WTC11 (cell line): ENCODE results near the gene MAN2B2. TPM values are rescaled to one million over a fixed set of nuclear protein-coding genes. Genes with fewer than 3 reads are reported as not detected.

ENCODE experiments used
- ATAC-seq: fragments of 200-7000 bp; cut with Tn5 transposase; 2 replicates; pipeline ENCODE4 v1.10.0; 2021; ENCODE audit warnings: mild to moderate bottlenecking, moderate library complexity
- CTCF ChIA-PET: fragments of 300-600 bp; sonication (Branson Sonifier 250); formaldehyde crosslinking; loops from one replicate; lab custom pipeline; 2021; ENCODE audit warnings: antibody characterized with exemption; lab: Charles Lee
- POLR2A ChIA-PET: fragments of 350-600 bp; sonication (Branson Sonifier 250); formaldehyde crosslinking; loops from one replicate; lab custom pipeline; 2021; ENCODE audit warnings: antibody characterized with exemption; lab: Charles Lee
- DNase-seq: peaks from one replicate; pipeline ENCODE4 v3.0.0; 2021; ENCODE audit warnings: low spot score
- H3K27ac Mint-ChIP-seq: 2 replicates; pipeline ENCODE4 v1.8.0; 2021; ENCODE audit warnings: mixed read lengths
- H3K27me3 Mint-ChIP-seq: 2 replicates; pipeline ENCODE4 v1.8.0; 2021; ENCODE audit warnings: low read depth, mild to moderate bottlenecking, moderate library complexity, mixed read lengths
- H3K36me3 Mint-ChIP-seq: 2 replicates; pipeline ENCODE4 v1.8.0; 2021; ENCODE audit warnings: mixed read lengths
- H3K4me1 Mint-ChIP-seq: 2 replicates; pipeline ENCODE4 v1.8.0; 2022; ENCODE audit warnings: mixed read lengths
- H3K4me3 Mint-ChIP-seq: 2 replicates; pipeline ENCODE4 v1.8.0; 2021; ENCODE audit warnings: mild to moderate bottlenecking, moderate library complexity, mixed read lengths
- H3K9me3 Mint-ChIP-seq: 2 replicates; pipeline ENCODE4 v1.8.0; 2021; ENCODE audit warnings: mixed read lengths
- ATF6 ChIP-seq: sonication (generic); formaldehyde crosslinking; IDR thresholded peaks from 2 replicates; pipeline ENCODE4 v1.8.1; 2023; ENCODE audit warnings: mild to moderate bottlenecking, missing genetic modification reagents
- CBFB ChIP-seq: sonication (generic); formaldehyde crosslinking; IDR thresholded peaks from 2 replicates; pipeline ENCODE4 v1.8.1; 2022; ENCODE audit warnings: mild to moderate bottlenecking, low read depth, missing genetic modification reagents
- CREB1 ChIP-seq: sonication (generic); formaldehyde crosslinking; IDR thresholded peaks from 2 replicates; pipeline ENCODE4 v1.8.0; 2023; ENCODE audit warnings: mild to moderate bottlenecking, missing genetic modification reagents
- CREM ChIP-seq: sonication (generic); formaldehyde crosslinking; IDR thresholded peaks from 2 replicates; pipeline ENCODE4 v1.8.1; 2022; ENCODE audit warnings: mild to moderate bottlenecking, missing genetic modification reagents, moderate library complexity
- FOXP1 ChIP-seq: sonication (generic); formaldehyde crosslinking; IDR thresholded peaks from 2 replicates; pipeline ENCODE4 v1.8.0; 2022; ENCODE audit warnings: missing genetic modification reagents, mild to moderate bottlenecking, moderate library complexity, borderline replicate concordance
- JAZF1 ChIP-seq: fragments of 250-450 bp; sonication (Bioruptor Pico); IDR thresholded peaks from 2 replicates; pipeline ENCODE4 v1.9.0; 2021; ENCODE audit warnings: moderate library complexity, mild to moderate bottlenecking, inconsistent platforms
- MXD4 ChIP-seq: fragments of 250-450 bp; sonication (Bioruptor Pico); IDR thresholded peaks from 2 replicates; pipeline ENCODE4 v1.8.0; 2021; ENCODE audit warnings: mild to moderate bottlenecking, moderate library complexity, borderline replicate concordance
- NFYB ChIP-seq: sonication (generic); formaldehyde crosslinking; conservative IDR thresholded peaks from 2 replicates; pipeline ENCODE4 v1.8.0; 2022; ENCODE audit warnings: low read depth, missing genetic modification reagents
- OVOL2 ChIP-seq: fragments of 250-450 bp; sonication (Bioruptor Pico); IDR thresholded peaks from 2 replicates; pipeline ENCODE4 v1.9.0; 2021; ENCODE audit warnings: mild to moderate bottlenecking, borderline replicate concordance
- RORB ChIP-seq: fragments of 250-450 bp; sonication (Bioruptor Pico); IDR thresholded peaks from 2 replicates; pipeline ENCODE4 v1.9.0; 2021; ENCODE audit warnings: mild to moderate bottlenecking
- TEAD4 ChIP-seq: sonication (generic); formaldehyde crosslinking; IDR thresholded peaks from 2 replicates; pipeline ENCODE4 v1.8.0; 2022; ENCODE audit warnings: mild to moderate bottlenecking, missing genetic modification reagents
- TP53 ChIP-seq: sonication (generic); formaldehyde crosslinking; IDR thresholded peaks from 2 replicates; pipeline ENCODE4 v1.8.1; 2023; ENCODE audit warnings: mild to moderate bottlenecking, missing genetic modification reagents
- ZNF121 ChIP-seq: sonication (generic); formaldehyde crosslinking; IDR thresholded peaks from 2 replicates; pipeline ENCODE4 v1.8.0; 2023; ENCODE audit warnings: missing genetic modification reagents
- ZNF138 ChIP-seq: sonication (generic); formaldehyde crosslinking; conservative IDR thresholded peaks from 2 replicates; pipeline ENCODE4 v1.8.1; 2022; ENCODE audit warnings: mild to moderate bottlenecking, moderate library complexity, missing genetic modification reagents
- ZNF671 ChIP-seq: fragments of 250-450 bp; sonication (Bioruptor Pico); IDR thresholded peaks from 2 replicates; pipeline ENCODE4 v1.8.0; 2021; ENCODE audit warnings: mild to moderate bottlenecking
- total RNA-seq: library from RNA; stranded (reverse); gene quantifications from 3 replicates; pipeline ENCODE4 v1.2.3, GENCODE V29; 2021
- TF ChIP-seq, protein P1 (sequence below): sonication (generic); formaldehyde crosslinking; IDR thresholded peaks from 2 replicates; pipeline ENCODE4 v1.8.1; 2022; ENCODE audit warnings: missing genetic modification reagents, borderline replicate concordance
- TF ChIP-seq, protein P2 (sequence below): sonication (generic); formaldehyde crosslinking; IDR thresholded peaks from 2 replicates; pipeline ENCODE4 v1.8.1; 2023; ENCODE audit warnings: mild to moderate bottlenecking, moderate library complexity, missing genetic modification reagents
- TF ChIP-seq, protein P3 (sequence below): sonication (generic); formaldehyde crosslinking; IDR thresholded peaks from 2 replicates; pipeline ENCODE4 v1.8.1; 2022; ENCODE audit warnings: mild to moderate bottlenecking, moderate library complexity, missing genetic modification reagents
- TF ChIP-seq, protein P4 (sequence below): sonication (generic); formaldehyde crosslinking; IDR thresholded peaks from 2 replicates; pipeline ENCODE4 v1.8.0; 2022; ENCODE audit warnings: mild to moderate bottlenecking, missing genetic modification reagents
- TF ChIP-seq, protein P5 (sequence below): sonication (generic); formaldehyde crosslinking; IDR thresholded peaks from 2 replicates; pipeline ENCODE4 v1.8.1; 2023; ENCODE audit warnings: mild to moderate bottlenecking, missing genetic modification reagents, moderate library complexity

Gene MAN2B2
- total RNA-seq, 1 experiment from 2014 or later: 6.3 TPM

GRCh38 chr4:6578221-6578620 is 3.2 kb downstream of the MAN2B2 start (continued):
- TF ChIP-seq, protein P1, sequence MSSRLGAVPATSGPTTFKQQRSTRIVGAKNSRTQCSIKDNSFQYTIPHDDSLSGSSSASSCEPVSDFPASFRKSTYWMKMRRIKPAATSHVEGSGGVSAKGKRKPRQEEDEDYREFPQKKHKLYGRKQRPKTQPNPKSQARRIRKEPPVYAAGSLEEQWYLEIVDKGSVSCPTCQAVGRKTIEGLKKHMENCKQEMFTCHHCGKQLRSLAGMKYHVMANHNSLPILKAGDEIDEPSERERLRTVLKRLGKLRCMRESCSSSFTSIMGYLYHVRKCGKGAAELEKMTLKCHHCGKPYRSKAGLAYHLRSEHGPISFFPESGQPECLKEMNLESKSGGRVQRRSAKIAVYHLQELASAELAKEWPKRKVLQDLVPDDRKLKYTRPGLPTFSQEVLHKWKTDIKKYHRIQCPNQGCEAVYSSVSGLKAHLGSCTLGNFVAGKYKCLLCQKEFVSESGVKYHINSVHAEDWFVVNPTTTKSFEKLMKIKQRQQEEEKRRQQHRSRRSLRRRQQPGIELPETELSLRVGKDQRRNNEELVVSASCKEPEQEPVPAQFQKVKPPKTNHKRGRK (CRISPR knock-in tag): no peak
- TF ChIP-seq, protein P2, sequence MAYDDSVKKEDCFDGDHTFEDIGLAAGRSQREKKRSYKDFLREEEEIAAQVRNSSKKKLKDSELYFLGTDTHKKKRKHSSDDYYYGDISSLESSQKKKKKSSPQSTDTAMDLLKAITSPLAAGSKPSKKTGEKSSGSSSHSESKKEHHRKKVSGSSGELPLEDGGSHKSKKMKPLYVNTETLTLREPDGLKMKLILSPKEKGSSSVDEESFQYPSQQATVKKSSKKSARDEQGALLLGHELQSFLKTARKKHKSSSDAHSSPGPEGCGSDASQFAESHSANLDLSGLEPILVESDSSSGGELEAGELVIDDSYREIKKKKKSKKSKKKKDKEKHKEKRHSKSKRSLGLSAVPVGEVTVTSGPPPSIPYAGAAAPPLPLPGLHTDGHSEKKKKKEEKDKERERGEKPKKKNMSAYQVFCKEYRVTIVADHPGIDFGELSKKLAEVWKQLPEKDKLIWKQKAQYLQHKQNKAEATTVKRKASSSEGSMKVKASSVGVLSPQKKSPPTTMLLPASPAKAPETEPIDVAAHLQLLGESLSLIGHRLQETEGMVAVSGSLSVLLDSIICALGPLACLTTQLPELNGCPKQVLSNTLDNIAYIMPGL (CRISPR knock-in tag): no peak

DNA sequence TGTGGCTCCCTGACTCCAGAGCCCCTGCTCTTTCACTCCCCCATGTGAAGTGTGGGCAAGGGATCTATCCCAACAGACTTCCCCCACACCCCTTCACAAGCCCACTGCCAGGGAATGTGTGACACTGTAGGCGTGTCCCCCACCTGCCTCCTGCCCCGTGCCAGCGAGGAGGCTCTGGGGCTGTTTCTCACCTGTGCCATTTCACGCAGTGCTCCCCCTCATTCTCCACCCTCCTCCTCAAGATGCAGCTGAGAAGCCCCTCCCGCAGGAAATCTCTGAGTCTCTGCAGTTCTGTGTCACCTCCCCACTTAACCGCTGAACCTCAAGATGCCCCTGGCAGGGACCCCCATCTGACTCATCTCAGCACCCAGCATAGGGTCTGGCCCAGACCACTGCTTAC is 5.4 kb downstream of the MAN2B2 start:
- Mint-ChIP-seq H3K27ac (no peak overlapping the region), H3K36me3 (peaks cover 36% of the 10 kb centered on the region), H3K27me3 (peaks cover 5% of the 10 kb centered on the region), H3K4me1 (no peaks in the 10 kb centered on the region), H3K9me3 (peaks cover 24% of the 10 kb centered on the region), H3K4me3 (no peak overlapping the region)
- ChIA-PET CTCF (interaction anchor here (0.8 kb wide), 1 partner anchor 34 kb away, joined by 3 read pairs; no protein-coding TSS in a partner anchor), POLR2A (no interaction called here)
- DNase-seq (no peak), ATAC-seq (no peak)
- TF ChIP-seq CREM (CRISPR knock-in tag) (no peak), OVOL2 (CRISPR knock-in tag) (no peak), CREB1 (CRISPR knock-in tag) (no peak), ZNF138 (no peak), MXD4 (CRISPR knock-in tag) (no peak)

- ATAC-seq (no peak), DNase-seq (no peak)
- TF ChIP-seq TP53 (no peak), CBFB (CRISPR knock-in tag) (no peak), ZNF121 (no peak), ZNF671 (CRISPR knock-in tag) (no peak), ATF6 (CRISPR knock-in tag) (no peak)
- TF ChIP-seq, protein P3, sequence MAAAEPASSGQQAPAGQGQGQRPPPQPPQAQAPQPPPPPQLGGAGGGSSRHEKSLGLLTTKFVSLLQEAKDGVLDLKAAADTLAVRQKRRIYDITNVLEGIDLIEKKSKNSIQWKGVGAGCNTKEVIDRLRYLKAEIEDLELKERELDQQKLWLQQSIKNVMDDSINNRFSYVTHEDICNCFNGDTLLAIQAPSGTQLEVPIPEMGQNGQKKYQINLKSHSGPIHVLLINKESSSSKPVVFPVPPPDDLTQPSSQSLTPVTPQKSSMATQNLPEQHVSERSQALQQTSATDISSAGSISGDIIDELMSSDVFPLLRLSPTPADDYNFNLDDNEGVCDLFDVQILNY (CRISPR knock-in tag): no peak
- ChIA-PET POLR2A (no interaction called here), CTCF (no interaction called here)
- H3K27ac Mint-ChIP-seq: no peak overlapping the region
- H3K27me3 Mint-ChIP-seq: peaks cover 5% of the 10 kb centered on the region
- no peak overlapping the region for H3K4me3 Mint-ChIP-seq
- peaks cover 29% of the 10 kb centered on the region for H3K9me3 Mint-ChIP-seq
- no peaks in the 10 kb centered on the region for H3K4me1 Mint-ChIP-seq
- H3K36me3 Mint-ChIP-seq: peaks cover 38% of the 10 kb centered on the region
Measured at GRCh38 chr4:6581566-6582121, 6.7 kb downstream of the MAN2B2 start.

- ChIA-PET CTCF (no interaction called here), POLR2A (no interaction called here)
- Mint-ChIP-seq H3K4me3 (no peak overlapping the region), H3K27ac (no peak overlapping the region), H3K36me3 (peaks cover 38% of the 10 kb centered on the region), H3K4me1 (no peaks in the 10 kb centered on the region), H3K9me3 (peaks cover 29% of the 10 kb centered on the region), H3K27me3 (peaks cover 5% of the 10 kb centered on the region)
- ATAC-seq (peak; percentile 92), DNase-seq (no peak)
- TF ChIP-seq JAZF1 (CRISPR knock-in tag) (no peak), CREB1 (CRISPR knock-in tag) (no peak), MXD4 (CRISPR knock-in tag) (no peak), CREM (CRISPR knock-in tag) (no peak), TEAD4 (CRISPR knock-in tag) (no peak), NFYB (CRISPR knock-in tag) (peak; percentile 67), FOXP1 (CRISPR knock-in tag) (no peak), RORB (CRISPR knock-in tag) (no peak)
- TF ChIP-seq, protein P4, sequence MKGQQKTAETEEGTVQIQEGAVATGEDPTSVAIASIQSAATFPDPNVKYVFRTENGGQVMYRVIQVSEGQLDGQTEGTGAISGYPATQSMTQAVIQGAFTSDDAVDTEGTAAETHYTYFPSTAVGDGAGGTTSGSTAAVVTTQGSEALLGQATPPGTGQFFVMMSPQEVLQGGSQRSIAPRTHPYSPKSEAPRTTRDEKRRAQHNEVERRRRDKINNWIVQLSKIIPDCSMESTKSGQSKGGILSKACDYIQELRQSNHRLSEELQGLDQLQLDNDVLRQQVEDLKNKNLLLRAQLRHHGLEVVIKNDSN (CRISPR knock-in tag): peak; percentile 94
- TF ChIP-seq, protein P1 (CRISPR knock-in tag): no peak
- TF ChIP-seq, protein P5, sequence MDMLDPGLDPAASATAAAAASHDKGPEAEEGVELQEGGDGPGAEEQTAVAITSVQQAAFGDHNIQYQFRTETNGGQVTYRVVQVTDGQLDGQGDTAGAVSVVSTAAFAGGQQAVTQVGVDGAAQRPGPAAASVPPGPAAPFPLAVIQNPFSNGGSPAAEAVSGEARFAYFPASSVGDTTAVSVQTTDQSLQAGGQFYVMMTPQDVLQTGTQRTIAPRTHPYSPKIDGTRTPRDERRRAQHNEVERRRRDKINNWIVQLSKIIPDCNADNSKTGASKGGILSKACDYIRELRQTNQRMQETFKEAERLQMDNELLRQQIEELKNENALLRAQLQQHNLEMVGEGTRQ (CRISPR knock-in tag): peak; percentile 92
Measured at GRCh38 chr4:6582889-6583490, 8.0 kb downstream of the MAN2B2 start.
